HG03095 (cell line): ENCODE measurements around the gene BBLN.
A peak's percentile ranks its signal among the peaks of the same experiment; 100 is the strongest.
"Not testable (repeated sequence)": the region's sequence is repeated elsewhere in the genome, so short reads cannot be mapped to it uniquely, and the experiment has no call there.

ENCODE experiments used
- ATAC-seq: cut with Tn5 transposase; IDR thresholded peaks from one replicate; pipeline ENCODE4 v1.9.1; 2021; ENCODE audit warnings: moderate library complexity; ENCODE audit not compliant: unreplicated experiment

Gene BBLN

GRCh38 chr9:128124451-128124850, 35.6 kb upstream of the BBLN start:
- no peak for ATAC-seq

- ATAC-seq: no peak
These were observed 35.0 kb upstream of the BBLN start for GRCh38 chr9:128124873-128125579.

GRCh38 chr9:128125580-128126354, 34.3 kb upstream of the BBLN start:
- ATAC-seq: no peak

GRCh38 chr9:128127568-128127989, 32.5 kb upstream of the BBLN start, which contains the start of gene PTGES2:
PTGES2 (minus strand) TSS chr9:128127729; CDS start chr9:128127717, 12 bp downstream.
- ATAC-seq: peak; percentile 45

- peak; percentile 56 for ATAC-seq
These were observed 31.9 kb upstream of the BBLN start for GRCh38 chr9:128127990-128128835.

- ATAC-seq: no peak
These were observed 31.1 kb upstream of the BBLN start for GRCh38 chr9:128128836-128129590.

GRCh38 chr9:128129976-128130590, 30.0 kb upstream of the BBLN start:
- not testable (repeated sequence) for ATAC-seq

- not testable (repeated sequence) for ATAC-seq
These were observed 29.4 kb upstream of the BBLN start for GRCh38 chr9:128130651-128131050.

- ATAC-seq: not testable (repeated sequence)
These were observed 28.7 kb upstream of the BBLN start for GRCh38 chr9:128131346-128131745.

GRCh38 chr9:128132139-128132538, 27.9 kb upstream of the BBLN start:
- ATAC-seq: not testable (repeated sequence)

GRCh38 chr9:128135561-128135960, 24.5 kb upstream of the BBLN start:
- not testable (repeated sequence) for ATAC-seq

GRCh38 chr9:128136816-128137793, 23.0 kb upstream of the BBLN start:
- no peak for ATAC-seq

GRCh38 chr9:128138001-128138400, 22.1 kb upstream of the BBLN start:
- no peak for ATAC-seq

- ATAC-seq: no peak
These were observed 20.4 kb upstream of the BBLN start for GRCh38 chr9:128139621-128140020.

GRCh38 chr9:128141604-128142003, 18.5 kb upstream of the BBLN start:
- ATAC-seq: no peak

- ATAC-seq: no peak
These were observed 18.0 kb upstream of the BBLN start for GRCh38 chr9:128142061-128142460.

- ATAC-seq: no peak
These were observed 17.5 kb upstream of the BBLN start for GRCh38 chr9:128142596-128142995.

GRCh38 chr9:128143525-128144238, 16.4 kb upstream of the BBLN start:
- no peak for ATAC-seq
